G401.6 (cell line): ENCODE results near the gene ZFPM1.
"Not testable (repeated sequence)": the region's sequence is repeated elsewhere in the genome, so short reads cannot be mapped to it uniquely, and the experiment has no call there.

Experiments used
- FAIRE-seq: peaks from 2 replicates; lab custom pipeline; 2012; peaks lifted over from hg19 to GRCh38; lab: Jason Lieb, UNC

The ZFPM1 gene

GRCh38 chr16:88515371-88515770 lies 62.3 kb downstream of the ZFPM1 start:
- no peak for FAIRE-seq

GRCh38 chr16:88515925-88516594 lies 63.0 kb downstream of the ZFPM1 start:
- FAIRE-seq = no peak

- no peak for FAIRE-seq
These were observed 63.6 kb downstream of the ZFPM1 start for GRCh38 chr16:88516601-88517061.

- not testable (repeated sequence) for FAIRE-seq
These were observed 64.2 kb downstream of the ZFPM1 start for GRCh38 chr16:88517208-88517774.

GRCh38 chr16:88518411-88519111 lies 65.5 kb downstream of the ZFPM1 start:
- not testable (repeated sequence) for FAIRE-seq

GRCh38 chr16:88519240-88519639 lies 66.2 kb downstream of the ZFPM1 start:
- no peak for FAIRE-seq

- FAIRE-seq = no peak
These were observed 67.0 kb downstream of the ZFPM1 start for GRCh38 chr16:88519938-88520653.

- FAIRE-seq = no peak
These were observed 68.6 kb downstream of the ZFPM1 start for GRCh38 chr16:88521674-88522073.

GRCh38 chr16:88522276-88522949 lies 69.3 kb downstream of the ZFPM1 start:
- FAIRE-seq = no peak

- FAIRE-seq = no peak
These were observed 70.5 kb downstream of the ZFPM1 start for GRCh38 chr16:88523309-88524161.

- FAIRE-seq = no peak
These were observed 71.3 kb downstream of the ZFPM1 start for GRCh38 chr16:88524274-88524972.

- no peak for FAIRE-seq
These were observed 72.0 kb downstream of the ZFPM1 start for GRCh38 chr16:88524973-88525662.

- FAIRE-seq = no peak
These were observed 72.5 kb downstream of the ZFPM1 start for GRCh38 chr16:88525663-88525990.

GRCh38 chr16:88526008-88526905 lies 73.2 kb downstream of the ZFPM1 start:
- no peak for FAIRE-seq

- FAIRE-seq = no peak
These were observed 73.8 kb downstream of the ZFPM1 start for GRCh38 chr16:88526906-88527185.

GRCh38 chr16:88527186-88527936 lies 74.3 kb downstream of the ZFPM1 start:
- FAIRE-seq = no peak

- no peak for FAIRE-seq
These were observed 75.1 kb downstream of the ZFPM1 start for GRCh38 chr16:88527937-88528743.

GRCh38 chr16:88528902-88529318 lies 75.8 kb downstream of the ZFPM1 start:
- no peak for FAIRE-seq
